AG04449 (cell line): ENCODE results near the gene NONO.
"Not testable (repeated sequence)": the region's sequence is repeated elsewhere in the genome, so short reads cannot be mapped to it uniquely, and the experiment has no call there.

ENCODE experiments used
- CTCF ChIA-PET: fragments of 350-600 bp; formaldehyde crosslinking; extraction: SDS; loops from one replicate; lab custom pipeline; 2021; ENCODE audit warnings: antibody characterized with exemption; lab: Yijun Ruan, JAX
- POLR2A ChIA-PET: fragments of 400-600, 350-600 bp; formaldehyde crosslinking; extraction: SDS; loops from one replicate; lab custom pipeline; 2020; ENCODE audit warnings: antibody characterized with exemption, inconsistent platforms; lab: Yijun Ruan, JAX
- DNase-seq: peaks from one replicate; pipeline ENCODE4 v3.0.0-alpha.2; 2010; ENCODE audit warnings: low read depth, low spot score
- H3K4me3 ChIP-seq: 2 replicates; pipeline ENCODE4 v1.5.1; 2011; ENCODE audit warnings: low read depth, mild to moderate bottlenecking, control low read depth, low read length
- TF ChIP-seq, protein P1 (sequence below): IDR thresholded peaks from one replicate; pipeline ENCODE4 v1.5.1; 2011; ENCODE audit warnings: mild to moderate bottlenecking, moderate library complexity, low read length, control low read depth, inconsistent platforms; ENCODE audit not compliant: insufficient read depth; ENCODE audit errors: missing control alignments

The NONO gene

DNA sequence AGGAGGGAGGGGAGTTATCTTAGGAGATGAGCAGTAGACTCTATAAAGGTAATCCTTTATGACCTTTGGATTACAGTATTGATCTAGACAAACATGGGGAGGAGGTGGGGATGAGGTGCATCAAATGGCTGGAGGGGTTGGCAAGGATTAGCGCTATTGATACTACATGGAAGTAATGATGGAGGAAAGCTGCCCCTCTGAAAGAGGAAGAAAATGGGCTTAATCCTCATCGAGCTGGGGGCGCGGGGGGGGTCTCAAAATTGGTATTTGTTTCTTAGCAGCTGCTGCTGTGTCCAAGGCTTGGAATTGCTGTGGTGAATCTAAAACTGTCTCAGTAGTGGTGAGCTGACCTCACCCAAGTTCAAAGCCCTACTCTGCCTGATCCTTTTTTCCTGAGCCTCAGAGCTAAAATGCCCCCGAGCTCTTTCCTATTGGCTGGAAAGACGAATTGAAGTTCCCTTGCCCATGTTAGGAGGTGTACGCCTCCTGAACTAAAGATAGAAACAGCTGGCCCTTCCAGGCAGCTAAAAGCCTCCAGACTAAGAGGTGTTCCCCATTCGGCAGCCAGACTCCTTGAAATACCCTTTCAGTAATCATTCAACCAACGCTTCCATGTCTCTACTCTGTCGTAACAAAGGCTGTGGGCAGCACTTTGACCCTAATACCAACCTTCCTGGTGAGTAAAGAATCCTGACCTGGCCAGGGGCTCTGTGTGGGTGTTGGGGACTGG, 17.9 kb downstream of the NONO start, which contains the start of gene ITGB1BP2:
Gene ITGB1BP2 (plus strand): TSS at position 556 of the 730 bp plus-strand sequence. CDS start 57 bp downstream, at position 613.
- ChIA-PET CTCF (no interaction called here), POLR2A (interaction anchor here (0.8 kb wide), 1 partner anchor 18 kb away, joined by 4 read pairs; the partner anchor contains the start of gene NONO)
- no peak for DNase-seq
- H3K4me3 ChIP-seq: peak within 1 kb of the TSS; percentile 42
- TF ChIP-seq, protein P1, sequence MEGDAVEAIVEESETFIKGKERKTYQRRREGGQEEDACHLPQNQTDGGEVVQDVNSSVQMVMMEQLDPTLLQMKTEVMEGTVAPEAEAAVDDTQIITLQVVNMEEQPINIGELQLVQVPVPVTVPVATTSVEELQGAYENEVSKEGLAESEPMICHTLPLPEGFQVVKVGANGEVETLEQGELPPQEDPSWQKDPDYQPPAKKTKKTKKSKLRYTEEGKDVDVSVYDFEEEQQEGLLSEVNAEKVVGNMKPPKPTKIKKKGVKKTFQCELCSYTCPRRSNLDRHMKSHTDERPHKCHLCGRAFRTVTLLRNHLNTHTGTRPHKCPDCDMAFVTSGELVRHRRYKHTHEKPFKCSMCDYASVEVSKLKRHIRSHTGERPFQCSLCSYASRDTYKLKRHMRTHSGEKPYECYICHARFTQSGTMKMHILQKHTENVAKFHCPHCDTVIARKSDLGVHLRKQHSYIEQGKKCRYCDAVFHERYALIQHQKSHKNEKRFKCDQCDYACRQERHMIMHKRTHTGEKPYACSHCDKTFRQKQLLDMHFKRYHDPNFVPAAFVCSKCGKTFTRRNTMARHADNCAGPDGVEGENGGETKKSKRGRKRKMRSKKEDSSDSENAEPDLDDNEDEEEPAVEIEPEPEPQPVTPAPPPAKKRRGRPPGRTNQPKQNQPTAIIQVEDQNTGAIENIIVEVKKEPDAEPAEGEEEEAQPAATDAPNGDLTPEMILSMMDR: no peak

DNA sequence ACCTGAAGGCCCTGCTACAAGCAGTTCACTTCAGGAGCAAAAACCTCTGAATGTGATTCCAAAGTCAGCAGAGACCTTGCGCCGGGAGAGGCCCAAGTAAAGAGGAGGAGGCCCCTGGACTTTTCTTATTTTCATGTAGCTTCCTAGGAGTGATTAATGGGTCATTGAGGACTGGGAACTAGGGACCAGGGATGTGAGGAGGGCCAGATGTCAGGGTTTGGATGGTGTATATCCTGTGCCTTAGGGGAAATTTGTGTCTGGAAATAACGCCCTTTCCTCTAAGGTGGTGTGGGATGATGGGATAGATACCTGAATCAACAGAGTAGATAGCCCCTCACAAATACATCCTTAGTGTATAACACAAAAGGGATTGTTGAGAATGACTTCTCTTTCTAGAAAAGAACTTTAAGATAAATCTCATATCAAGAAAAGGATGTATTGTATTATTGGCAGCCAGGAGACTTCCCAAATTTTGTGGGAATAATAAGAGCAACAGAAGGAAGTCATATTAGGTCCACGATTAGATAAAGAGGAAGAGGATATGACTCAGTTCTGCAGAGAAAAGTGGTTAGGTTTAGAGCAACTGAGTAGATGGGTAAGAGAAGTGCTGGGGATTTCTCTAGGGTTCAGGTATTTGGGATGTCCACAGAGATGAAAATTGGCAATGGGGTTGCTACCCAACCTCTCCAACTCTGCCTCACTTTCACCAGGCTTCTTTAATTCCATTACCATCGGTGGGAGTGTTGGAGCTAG, 19.2 kb downstream of the NONO start:
- POLR2A ChIA-PET: interaction anchor here (0.8 kb wide), 1 partner anchor 20 kb away, joined by 4 read pairs; the partner anchor contains the start of gene NONO
- CTCF ChIA-PET: no interaction called here
- peak overlapping the region; percentile 12 for H3K4me3 ChIP-seq
- no peak for DNase-seq
- TF ChIP-seq, protein P1: no peak

DNA sequence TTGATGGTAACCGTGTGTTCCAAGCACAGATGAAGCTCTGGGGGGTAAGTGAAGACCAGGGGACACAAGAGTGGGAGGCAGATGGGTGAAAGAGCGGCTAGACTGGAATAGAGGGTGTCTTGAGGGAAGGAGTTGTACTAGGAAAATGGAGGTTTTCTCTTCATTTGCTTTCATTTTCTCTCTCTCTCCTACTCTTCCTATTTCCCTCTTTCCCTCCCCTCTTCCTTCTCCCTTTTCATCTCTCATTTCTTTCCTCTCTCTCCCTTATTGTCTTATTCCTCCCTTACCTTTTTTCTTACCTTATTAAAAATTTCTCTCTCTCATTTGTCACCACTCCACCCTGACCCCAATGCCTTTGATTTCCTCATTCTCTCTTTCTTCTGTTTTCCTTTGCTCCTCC, 21.1 kb downstream of the NONO start:
- no peak overlapping the region for H3K4me3 ChIP-seq
- TF ChIP-seq, protein P1: no peak
- ChIA-PET POLR2A (no interaction called here), CTCF (interaction anchor here (1.6 kb wide), 1 partner anchor 11 kb away, joined by 3 read pairs; no protein-coding TSS in a partner anchor)
- no peak for DNase-seq

DNA sequence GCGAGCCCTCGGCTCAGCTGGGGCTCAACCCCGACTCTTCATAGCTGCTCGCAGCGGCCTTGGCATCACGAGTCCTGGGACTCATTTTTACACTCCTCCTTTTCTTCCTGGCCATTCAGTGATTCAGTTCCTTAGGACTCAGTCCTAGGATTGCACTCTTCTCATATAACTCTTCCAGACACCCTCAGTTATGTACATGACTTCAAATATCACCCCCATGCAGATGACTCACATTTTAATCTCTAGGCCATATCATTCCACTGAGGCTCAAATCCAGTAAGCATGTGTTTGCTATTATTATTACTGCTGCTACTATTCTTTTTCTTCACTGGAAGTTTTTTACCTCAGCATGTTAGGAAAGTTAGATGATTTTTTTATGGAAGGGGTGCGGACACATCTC, 32.5 kb downstream of the NONO start:
- TF ChIP-seq, protein P1: no peak
- ChIA-PET CTCF (no interaction called here), POLR2A (interaction anchor here (1.3 kb wide), 1 partner anchor 33 kb away, joined by 3 read pairs; the partner anchor contains the start of gene NONO)
- peak; percentile 52 for DNase-seq
- no peak overlapping the region for H3K4me3 ChIP-seq

DNA sequence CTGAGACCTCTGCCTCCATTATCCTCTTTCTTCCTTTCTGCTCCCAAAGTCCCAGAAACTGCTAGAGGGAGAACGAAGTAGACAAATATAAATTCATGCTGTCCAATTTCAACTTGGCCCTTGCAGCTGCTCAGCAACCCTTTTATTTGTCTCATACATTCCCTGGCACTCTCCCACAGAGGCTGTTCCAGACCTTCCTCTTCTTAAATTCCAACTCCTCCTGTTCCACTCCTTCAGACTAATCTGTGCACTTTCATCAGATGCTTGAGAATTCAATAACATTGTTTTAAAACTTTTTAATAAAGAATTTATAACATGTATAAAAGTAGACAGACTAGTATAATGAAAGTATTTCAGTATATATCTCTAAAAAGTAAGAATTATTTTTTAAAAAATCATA, 33.5 kb downstream of the NONO start:
- POLR2A ChIA-PET, DNase-seq, H3K4me3 ChIP-seq, CTCF ChIA-PET: not testable (repeated sequence)

DNA sequence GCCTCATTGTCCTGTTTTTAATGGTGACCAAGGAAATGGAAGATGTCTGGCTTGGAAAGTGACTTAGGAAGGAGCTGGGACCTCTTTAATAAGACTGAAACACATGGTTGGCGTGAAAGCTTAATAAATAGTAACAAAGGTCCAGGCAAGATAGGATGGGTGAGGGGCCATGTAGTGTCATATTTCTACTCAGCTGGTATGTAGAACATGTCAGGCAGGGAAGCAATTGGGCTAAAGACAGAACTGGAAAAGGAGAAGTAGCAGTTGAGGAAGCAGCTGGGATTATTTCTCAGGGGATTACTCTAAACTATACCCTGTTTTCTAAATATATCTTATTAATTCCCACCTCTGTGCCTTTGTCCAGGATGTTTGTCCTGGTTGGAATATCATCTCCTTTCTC, 36.7 kb downstream of the NONO start:
- CTCF ChIA-PET: no interaction called here
- no peak overlapping the region for H3K4me3 ChIP-seq
- TF ChIP-seq, protein P1: no peak
- DNase-seq: no peak
- POLR2A ChIA-PET: no interaction called here
